Prostate gland (tissue), 2 donors: ENCODE results near the gene PRKAG2.

ENCODE experiments used
- POLR2A ChIP-seq: fragments of 450-650 bp; IDR thresholded peaks from one replicate; pipeline ENCODE4 v1.6.1; 2016; ENCODE audit warnings: antibody characterized with exemption, mild to moderate bottlenecking
- TF ChIP-seq, protein P1 (sequence below), 4 experiments: fragments of 200-600 bp in 2 of 4; fragments of 450-650 bp in 2 of 4; sonication (generic) in 2 of 4; IDR thresholded peaks; 1 replicate in 3 of 4; 2 replicates in 1 of 4; pipeline ENCODE4 v1.5.1; 2016 to 2019; ENCODE audit warnings: antibody characterized with exemption in 4 of 4, mild to moderate bottlenecking in 2 of 4, moderate library complexity in 2 of 4

DNA sequence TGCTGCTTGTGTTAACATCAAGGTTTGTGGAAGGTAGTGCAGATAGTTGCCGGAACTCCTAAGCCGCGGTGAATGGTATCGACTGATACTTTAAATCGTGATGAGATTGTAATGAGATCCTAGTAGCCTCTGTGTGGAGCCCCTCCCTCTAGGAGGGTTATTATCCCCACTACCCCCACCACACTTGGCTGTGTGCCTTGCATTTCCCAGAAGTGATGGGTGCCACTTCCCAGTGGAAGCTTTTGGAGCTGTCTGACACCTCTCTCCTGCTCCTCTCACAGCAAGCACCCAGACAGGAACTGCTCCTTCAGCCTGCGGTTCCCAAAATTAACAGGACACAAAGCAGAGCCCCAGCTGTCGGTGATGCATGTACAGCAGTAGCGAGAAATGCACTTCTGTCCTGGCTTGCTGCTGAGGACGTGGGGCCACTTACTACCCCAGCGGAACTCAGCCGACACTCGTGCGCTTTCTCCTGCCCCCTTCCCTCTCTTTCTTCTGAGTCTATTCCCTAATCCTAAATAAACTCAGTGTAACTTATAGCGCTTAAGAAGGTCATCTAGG is 52.5 kb downstream of the PRKAG2 start:
- TF ChIP-seq, protein P1, sequence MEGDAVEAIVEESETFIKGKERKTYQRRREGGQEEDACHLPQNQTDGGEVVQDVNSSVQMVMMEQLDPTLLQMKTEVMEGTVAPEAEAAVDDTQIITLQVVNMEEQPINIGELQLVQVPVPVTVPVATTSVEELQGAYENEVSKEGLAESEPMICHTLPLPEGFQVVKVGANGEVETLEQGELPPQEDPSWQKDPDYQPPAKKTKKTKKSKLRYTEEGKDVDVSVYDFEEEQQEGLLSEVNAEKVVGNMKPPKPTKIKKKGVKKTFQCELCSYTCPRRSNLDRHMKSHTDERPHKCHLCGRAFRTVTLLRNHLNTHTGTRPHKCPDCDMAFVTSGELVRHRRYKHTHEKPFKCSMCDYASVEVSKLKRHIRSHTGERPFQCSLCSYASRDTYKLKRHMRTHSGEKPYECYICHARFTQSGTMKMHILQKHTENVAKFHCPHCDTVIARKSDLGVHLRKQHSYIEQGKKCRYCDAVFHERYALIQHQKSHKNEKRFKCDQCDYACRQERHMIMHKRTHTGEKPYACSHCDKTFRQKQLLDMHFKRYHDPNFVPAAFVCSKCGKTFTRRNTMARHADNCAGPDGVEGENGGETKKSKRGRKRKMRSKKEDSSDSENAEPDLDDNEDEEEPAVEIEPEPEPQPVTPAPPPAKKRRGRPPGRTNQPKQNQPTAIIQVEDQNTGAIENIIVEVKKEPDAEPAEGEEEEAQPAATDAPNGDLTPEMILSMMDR (IDR thresholded peaks at IDR 0.05) = no peak
- no peak for TF ChIP-seq POLR2A
